ENCODE measurements around the gene TNRC6A. TPM values are rescaled to one million over a fixed set of nuclear protein-coding genes. Genes with fewer than 3 reads are reported as not detected.

TNRC6A gene
- total and polyA plus RNA-seq, 4 donors = 10.3 to 93.0 (median 29.8) TPM

DNA sequence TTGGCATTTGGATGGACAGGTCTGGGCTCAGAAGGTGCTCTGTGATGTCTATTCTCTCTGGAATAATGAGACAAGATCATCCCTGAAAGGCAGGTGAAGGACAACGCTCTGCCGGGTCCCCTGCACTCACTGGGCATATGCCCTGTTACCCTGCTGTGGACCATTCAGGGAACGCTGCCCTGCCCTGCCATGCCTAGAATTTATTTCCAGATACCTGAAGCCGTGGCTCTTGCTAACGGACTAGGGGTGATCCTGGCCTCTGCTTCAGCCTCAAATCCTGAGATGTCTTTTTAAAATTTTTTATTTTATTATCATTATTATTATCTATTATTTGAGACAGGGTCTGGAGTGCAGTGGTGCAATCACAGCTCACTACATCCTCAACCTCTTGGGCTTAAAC is 120.2 kb downstream of the TNRC6A start:
- ATAC-seq (ENCODE audit: insufficient read depth, low FRiP score) (no peak), DNase-seq (no peak)
- Histone ChIP-seq H3K27me3 (ENCODE audit: control insufficient read depth in 3 of 3, insufficient read depth in 3 of 3, low read length in 2 of 3) (peaks cover 0 to 4% (median 0%) of the 10 kb centered on the region in 3 donors), H3K4me3 (no peak overlapping the region), H3K36me3 (ENCODE audit: control insufficient read depth in 4 of 4, insufficient read depth in 4 of 4, low read length in 4 of 4) (no peaks in the 10 kb centered on the region), H3K27ac (ENCODE audit: low read depth in 1 of 2, low read length in 1 of 2) (no peak overlapping the region), H3K9ac (ENCODE audit: insufficient read depth in 1 of 2, low read length in 2 of 2) (no peak overlapping the region), H3K9me3 (ENCODE audit: control insufficient read depth in 4 of 4, insufficient read depth in 3 of 4, low read length in 3 of 4) (peaks cover 0 to 6% (median 0%) of the 10 kb centered on the region in 4 donors), H3K4me1 (ENCODE audit: control insufficient read depth in 5 of 5, insufficient read depth in 5 of 5, low read length in 5 of 5) (peaks cover 0 to 4% (median 0%) of the 10 kb centered on the region in 5 donors)
- 80 to 93% methylated on average over 5 of the region's 5 CpGs for WGBS, 2 donors
- TF ChIP-seq, protein P1, sequence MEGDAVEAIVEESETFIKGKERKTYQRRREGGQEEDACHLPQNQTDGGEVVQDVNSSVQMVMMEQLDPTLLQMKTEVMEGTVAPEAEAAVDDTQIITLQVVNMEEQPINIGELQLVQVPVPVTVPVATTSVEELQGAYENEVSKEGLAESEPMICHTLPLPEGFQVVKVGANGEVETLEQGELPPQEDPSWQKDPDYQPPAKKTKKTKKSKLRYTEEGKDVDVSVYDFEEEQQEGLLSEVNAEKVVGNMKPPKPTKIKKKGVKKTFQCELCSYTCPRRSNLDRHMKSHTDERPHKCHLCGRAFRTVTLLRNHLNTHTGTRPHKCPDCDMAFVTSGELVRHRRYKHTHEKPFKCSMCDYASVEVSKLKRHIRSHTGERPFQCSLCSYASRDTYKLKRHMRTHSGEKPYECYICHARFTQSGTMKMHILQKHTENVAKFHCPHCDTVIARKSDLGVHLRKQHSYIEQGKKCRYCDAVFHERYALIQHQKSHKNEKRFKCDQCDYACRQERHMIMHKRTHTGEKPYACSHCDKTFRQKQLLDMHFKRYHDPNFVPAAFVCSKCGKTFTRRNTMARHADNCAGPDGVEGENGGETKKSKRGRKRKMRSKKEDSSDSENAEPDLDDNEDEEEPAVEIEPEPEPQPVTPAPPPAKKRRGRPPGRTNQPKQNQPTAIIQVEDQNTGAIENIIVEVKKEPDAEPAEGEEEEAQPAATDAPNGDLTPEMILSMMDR (IDR thresholded peaks at IDR 0.05; ENCODE audit: control extremely low read depth, extremely low read depth) = no peak

DNA sequence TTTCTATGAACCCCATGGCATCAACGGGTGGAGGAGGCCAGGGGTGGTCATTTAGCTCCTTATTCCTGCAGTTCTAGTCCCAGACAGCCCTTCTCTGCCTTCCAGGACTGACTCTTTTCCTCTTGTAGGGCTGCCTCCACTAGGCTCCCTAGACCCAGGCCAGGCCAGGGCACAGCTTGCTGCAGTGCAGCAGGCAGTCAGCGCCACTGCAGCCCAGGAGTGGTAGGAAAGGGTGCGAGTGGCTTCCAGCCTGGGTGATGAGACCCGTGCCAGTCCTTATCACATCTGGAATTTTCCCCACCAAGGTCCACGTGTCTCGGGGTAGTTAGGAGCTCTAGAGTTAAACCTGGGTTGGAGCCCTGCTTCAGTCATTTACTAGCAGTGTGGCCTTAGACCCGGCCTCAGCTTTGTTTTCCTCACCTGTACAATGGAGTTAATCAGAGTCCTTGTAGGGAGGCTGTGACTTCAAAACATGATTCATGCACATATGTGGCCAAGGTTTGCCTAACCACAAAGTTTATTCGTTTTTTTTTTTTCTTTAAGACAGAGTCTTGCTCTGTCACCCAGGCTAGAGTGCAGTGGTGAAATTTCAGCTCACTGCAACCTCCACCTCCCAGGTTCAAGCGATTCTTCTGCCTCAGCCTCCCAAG is 121.0 kb downstream of the TNRC6A start:
- H3K9ac ChIP-seq (ENCODE audit: insufficient read depth in 1 of 2, low read length in 2 of 2) = no peak overlapping the region
- H3K9me3 ChIP-seq (ENCODE audit: control insufficient read depth in 4 of 4, insufficient read depth in 3 of 4, low read length in 3 of 4) = peaks cover 0 to 6% (median 0%) of the 10 kb centered on the region in 4 donors
- no peak overlapping the region for H3K27ac ChIP-seq (ENCODE audit: low read depth in 1 of 2, low read length in 1 of 2)
- TF ChIP-seq, protein P1 (IDR thresholded peaks at IDR 0.05; ENCODE audit: control extremely low read depth, extremely low read depth) = no peak
- DNase-seq (no peak), ATAC-seq (ENCODE audit: insufficient read depth, low FRiP score) (no peak)
- no peak overlapping the region for H3K4me3 ChIP-seq
- WGBS, 2 donors = 72 to 81% methylated on average over 9 of the region's 9 CpGs
- H3K4me1 ChIP-seq (ENCODE audit: control insufficient read depth in 5 of 5, insufficient read depth in 5 of 5, low read length in 5 of 5) = peaks cover 0 to 4% (median 0%) of the 10 kb centered on the region in 5 donors
- H3K36me3 ChIP-seq (ENCODE audit: control insufficient read depth in 4 of 4, insufficient read depth in 4 of 4, low read length in 4 of 4) = no peaks in the 10 kb centered on the region
- H3K27me3 ChIP-seq (ENCODE audit: control insufficient read depth in 3 of 3, insufficient read depth in 3 of 3, low read length in 2 of 3) = peaks cover 0 to 4% (median 0%) of the 10 kb centered on the region in 3 donors

DNA sequence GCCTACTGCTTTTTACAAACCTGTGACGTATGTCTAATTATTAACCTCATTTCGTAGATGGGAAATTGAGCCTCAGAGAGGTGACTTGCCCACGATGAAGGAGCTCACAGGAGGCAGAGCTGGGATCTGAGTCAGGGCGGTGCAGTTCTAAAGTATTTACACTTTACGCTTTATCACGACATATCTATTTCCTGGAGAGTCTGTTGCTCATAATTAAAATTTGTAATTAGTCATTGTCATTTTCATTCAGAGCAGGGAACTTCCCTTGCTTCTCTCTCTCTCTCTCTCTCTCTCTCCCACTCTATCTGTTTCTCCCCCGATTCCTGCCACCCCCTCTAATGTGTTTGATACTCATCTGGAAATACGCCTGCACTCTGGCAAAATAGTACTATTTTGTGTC is 122.2 kb downstream of the TNRC6A start:
- Histone ChIP-seq H3K27me3 (ENCODE audit: control insufficient read depth in 3 of 3, insufficient read depth in 3 of 3, low read length in 2 of 3) (peaks cover 0 to 4% (median 0%) of the 10 kb centered on the region in 3 donors), H3K4me1 (ENCODE audit: control insufficient read depth in 5 of 5, insufficient read depth in 5 of 5, low read length in 5 of 5) (peaks cover 0 to 4% (median 0%) of the 10 kb centered on the region in 5 donors), H3K9me3 (ENCODE audit: control insufficient read depth in 4 of 4, insufficient read depth in 3 of 4, low read length in 3 of 4) (peaks cover 0 to 3% (median 0%) of the 10 kb centered on the region in 4 donors), H3K36me3 (ENCODE audit: control insufficient read depth in 4 of 4, insufficient read depth in 4 of 4, low read length in 4 of 4) (no peaks in the 10 kb centered on the region), H3K27ac (ENCODE audit: low read depth in 1 of 2, low read length in 1 of 2) (no peak overlapping the region), H3K9ac (ENCODE audit: insufficient read depth in 1 of 2, low read length in 2 of 2) (no peak overlapping the region), H3K4me3 (no peak overlapping the region)
- WGBS, 2 donors = 50 to 62% methylated on average over 8 of the region's 8 CpGs
- TF ChIP-seq, protein P1 (IDR thresholded peaks at IDR 0.05; ENCODE audit: control extremely low read depth, extremely low read depth) = no peak
- DNase-seq (no peak), ATAC-seq (ENCODE audit: insufficient read depth, low FRiP score) (no peak)

All from lung (tissue), 12 donors.